Bronchial epithelial cell (primary cell): ENCODE measurements around the gene ATCAY. TPM values are rescaled to one million over a fixed set of nuclear protein-coding genes. Genes with fewer than 3 reads are reported as not detected.
"Not testable (repeated sequence)": the region's sequence is repeated elsewhere in the genome, so short reads cannot be mapped to it uniquely, and the experiment has no call there.

ENCODE experiments used
- DNase-seq: peaks from one replicate; pipeline ENCODE4 v3.0.0-alpha.2; 2010; ENCODE audit warnings: low read depth
- FAIRE-seq: peaks from 2 replicates; lab custom pipeline; 2011; peaks lifted over from hg19 to GRCh38; lab: Jason Lieb, UNC
- H3K27me3 ChIP-seq: 2 replicates; pipeline ENCODE4 v1.5.1; 2011; ENCODE audit warnings: low read length; ENCODE audit not compliant: control insufficient read depth, insufficient read depth
- H3K36me3 ChIP-seq: 2 replicates; pipeline ENCODE4 v1.5.1; 2011; ENCODE audit warnings: low read length; ENCODE audit not compliant: control insufficient read depth, insufficient read depth
- H3K4me3 ChIP-seq: 2 replicates; pipeline ENCODE4 v1.5.1; 2011; ENCODE audit warnings: mild to moderate bottlenecking, low read depth, low read length, control low read depth
- CTCF ChIP-seq: IDR thresholded peaks from 2 replicates; pipeline ENCODE4 v1.5.1; 2011; ENCODE audit warnings: mild to moderate bottlenecking, moderate library complexity, low read length, control low read depth, inconsistent platforms; ENCODE audit not compliant: insufficient read depth, severe bottlenecking
- total RNA-seq: library from RNA; depleted of rRNA; stranded (reverse); fragments of >200 nt; gene quantifications from 2 replicates; pipeline ENCODE4 v1.2.1, GENCODE V29; 2014

Gene ATCAY
- total RNA-seq, 1 donor from 2014 or later, result not detected

- Histone ChIP-seq H3K27me3 (peaks cover 6% of the 10 kb centered on the region), H3K36me3 (no peaks in the 10 kb centered on the region), H3K4me3 (no peak overlapping the region)
- TF ChIP-seq CTCF, result no peak
- DNase-seq (no peak), FAIRE-seq (no peak)
Observed at GRCh38 chr19:3931041-3931440, 50.6 kb downstream of the ATCAY start.

- H3K4me3 ChIP-seq, result no peak within 1 kb of the TSS
- no peaks in the 10 kb centered on the region for H3K36me3 ChIP-seq
- no peak for FAIRE-seq
- no peak for DNase-seq
- TF ChIP-seq CTCF, result no peak
- H3K27me3 ChIP-seq, result peaks cover 6% of the 10 kb centered on the region
Observed at GRCh38 chr19:3932931-3933810, 52.7 kb downstream of the ATCAY start, which contains the start of gene NMRK2. NMRK2 (plus strand) TSS chr19:3933069; CDS start chr19:3933672, 603 bp downstream.

- H3K36me3 ChIP-seq, result no peaks in the 10 kb centered on the region
- H3K27me3 ChIP-seq, result peaks cover 6% of the 10 kb centered on the region
- TF ChIP-seq CTCF, result no peak
- no peak overlapping the region for H3K4me3 ChIP-seq
- DNase-seq (no peak), FAIRE-seq (no peak)
Observed at GRCh38 chr19:3936506-3937442, 56.3 kb downstream of the ATCAY start.

- not testable (repeated sequence) for H3K27me3 ChIP-seq, FAIRE-seq, H3K4me3 ChIP-seq, DNase-seq, H3K36me3 ChIP-seq
Observed at GRCh38 chr19:3938300-3938950, 57.9 kb downstream of the ATCAY start.

GRCh38 chr19:3942790-3943409, 62.4 kb downstream of the ATCAY start:
- DNase-seq (no peak), FAIRE-seq (no peak)
- no peak for TF ChIP-seq CTCF
- no peaks in the 10 kb centered on the region for H3K36me3 ChIP-seq
- no peak overlapping the region for H3K4me3 ChIP-seq
- H3K27me3 ChIP-seq, result no peaks in the 10 kb centered on the region
